CD14-positive monocyte (primary cell): ENCODE results near the gene JAML. TPM values are rescaled to one million over a fixed set of nuclear protein-coding genes. Genes with fewer than 3 reads are reported as not detected.

Experiments
- DNase-seq, 3 donors: peaks; one replicate each; pipeline ENCODE4 v3.0.0-alpha.2; 2011 to 2022
- H2AFZ ChIP-seq: 2 replicates; pipeline ENCODE4 v1.6.0; 2012; ENCODE audit warnings: mild to moderate bottlenecking, low read depth, low read length, inconsistent platforms; ENCODE audit not compliant: insufficient read depth, poor library complexity, severe bottlenecking
- H3K27ac ChIP-seq, 2 donors: 1 replicate in 1 of 2; 2 replicates in 1 of 2; pipeline ENCODE4 v1.5.1; 2012 to 2013; ENCODE audit warnings: low read length in 2 of 2, control low read depth in 1 of 2, inconsistent platforms in 1 of 2, low read depth in 1 of 2, mild to moderate bottlenecking in 1 of 2
- H3K27me3 ChIP-seq, 2 donors: one replicate each; pipeline versions ENCODE4 v1.6.0 to v1.6.1; 2011 to 2013; ENCODE audit warnings: low read length in 2 of 2; ENCODE audit not compliant: control insufficient read depth in 2 of 2, insufficient read depth in 2 of 2
- H3K36me3 ChIP-seq, 2 donors: replicated peaks in 1 of 2; 1 replicate in 1 of 2; 2 replicates in 1 of 2; pipeline versions ENCODE4 v1.5.1 to v1.6.1; 2012 to 2013; ENCODE audit warnings: low read length in 2 of 2, control low read depth in 1 of 2, inconsistent platforms in 1 of 2, mild to moderate bottlenecking in 1 of 2; ENCODE audit not compliant: insufficient read depth in 2 of 2, control insufficient read depth in 1 of 2
- H3K4me1 ChIP-seq, 2 donors: 1 replicate in 1 of 2; 2 replicates in 1 of 2; pipeline versions ENCODE4 v1.5.1 to v1.6.1; 2012 to 2013; ENCODE audit warnings: low read length in 2 of 2, control low read depth in 1 of 2, inconsistent platforms in 1 of 2, mild to moderate bottlenecking in 1 of 2, moderate library complexity in 1 of 2; ENCODE audit not compliant: insufficient read depth in 2 of 2, control insufficient read depth in 1 of 2
- H3K4me2 ChIP-seq: replicated peaks from 2 replicates; pipeline ENCODE3; 2012; ENCODE audit warnings: low read length, moderate library complexity, mild to moderate bottlenecking; ENCODE audit not compliant: poor library complexity, severe bottlenecking; ENCODE audit errors: extremely low read depth
- H3K4me3 ChIP-seq, 3 experiments: fragments of 200-600 bp in 1 of 3; sonication (generic) in 1 of 3; replicated peaks in 1 of 3; 1 replicate in 2 of 3; 2 replicates in 1 of 3; pipeline ENCODE4 v1.5.1; 2011 to 2013; ENCODE audit warnings: low read length in 3 of 3, mild to moderate bottlenecking in 3 of 3, control low read depth in 2 of 3, low read depth in 2 of 3, inconsistent platforms in 1 of 3, moderate library complexity in 1 of 3
- H3K79me2 ChIP-seq: 2 replicates; pipeline ENCODE4 v1.6.0; 2012; ENCODE audit warnings: mild to moderate bottlenecking, control low read depth, inconsistent platforms, low read length, moderate library complexity; ENCODE audit not compliant: insufficient read depth
- H3K9ac ChIP-seq: 2 replicates; pipeline ENCODE4 v1.6.0; 2017; ENCODE audit warnings: low read length, mild to moderate bottlenecking; ENCODE audit not compliant: insufficient read depth, poor library complexity, severe bottlenecking
- H3K9me3 ChIP-seq, 2 donors: replicated peaks in 1 of 2; 1 replicate in 1 of 2; 2 replicates in 1 of 2; pipeline versions ENCODE4 v1.5.1 to v1.6.1; 2012 to 2013; ENCODE audit warnings: low read length in 2 of 2, control low read depth in 1 of 2; ENCODE audit not compliant: control insufficient read depth in 1 of 2, insufficient read depth in 1 of 2
- H4K20me1 ChIP-seq: 2 replicates; pipeline ENCODE4 v1.6.0; 2012; ENCODE audit warnings: mild to moderate bottlenecking, low read length, control low read depth, moderate library complexity; ENCODE audit not compliant: insufficient read depth
- H3K27ac Mint-ChIP-seq, 7 donors: one replicate each; pipeline ENCODE4 v1.8.0; 2020; ENCODE audit warnings: mild to moderate bottlenecking in 7 of 7, mixed read lengths in 7 of 7, moderate library complexity in 6 of 7, inconsistent platforms in 2 of 7
- H3K27me3 Mint-ChIP-seq, 3 donors: one replicate each; pipeline ENCODE4 v1.8.0; 2021 to 2022; ENCODE audit warnings: low read depth in 3 of 3, mild to moderate bottlenecking in 3 of 3, mixed read lengths in 3 of 3, moderate library complexity in 3 of 3, inconsistent platforms in 1 of 3
- H3K36me3 Mint-ChIP-seq, 2 donors: one replicate each; pipeline ENCODE4 v1.8.0; 2020; ENCODE audit warnings: mixed read lengths in 2 of 2, inconsistent platforms in 1 of 2, mild to moderate bottlenecking in 1 of 2
- H3K4me1 Mint-ChIP-seq: one replicate; pipeline ENCODE4 v1.8.0; 2020; ENCODE audit warnings: mild to moderate bottlenecking, mixed read lengths
- H3K4me3 Mint-ChIP-seq, 2 donors: one replicate each; pipeline ENCODE4 v1.8.0; 2020; ENCODE audit warnings: mild to moderate bottlenecking in 2 of 2, mixed read lengths in 2 of 2, moderate library complexity in 1 of 2
- H3K9me3 Mint-ChIP-seq, 7 donors: one replicate each; pipeline ENCODE4 v1.8.0; 2020 to 2022; ENCODE audit warnings: mixed read lengths in 7 of 7, mild to moderate bottlenecking in 6 of 7, moderate library complexity in 6 of 7, inconsistent platforms in 2 of 7
- CTCF ChIP-seq: fragments of 200-600 bp; IDR thresholded peaks from one replicate; pipeline ENCODE4 v1.8.0; 2022; ENCODE audit warnings: antibody characterized with exemption, mild to moderate bottlenecking
- WGBS: methylation state at CpG from one replicate; pipeline ENCODE4 v1.1.5; 2013; ENCODE audit warnings: missing lambda C conversion rate; ENCODE audit not compliant: insufficient coverage; 5-methylcytosine and 5-hydroxymethylcytosine counted together
- intact Hi-C, 2 donors: fragments of 100-400 bp; cut with micrococcal nuclease; formaldehyde crosslinking; loops; one replicate each; pipeline versions ENCODE4 v1.15.0 to v1.15.1; 2023
- polyA plus RNA-seq, 3 donors: library from polyadenylated mRNA; depleted of rRNA in 1 of 3; unstranded in 2 of 3; stranded (reverse) in 1 of 3; fragments of 300-500 nt in 2 of 3; fragments of >200 nt in 1 of 3; fragmentation: Illumina TruSeq in 2 of 3; gene quantifications; 1 replicate in 2 of 3; 2 replicates in 1 of 3; pipeline ENCODE4 v1.2.3, GENCODE V29; 2012 to 2021

Gene JAML
- polyA plus RNA-seq, 3 donors, result 316 to 968 (median 748) TPM

- Histone ChIP-seq H3K4me1 (peaks cover 79 to 87% of the 10 kb centered on the region in 2 donors), H3K9ac (peak overlapping the region; percentile 29), H3K79me2 (peaks cover 96% of the 10 kb centered on the region), H2AFZ (no peak overlapping the region), H3K27ac (peak overlapping the region in 1 of 2 donors; percentile 82), H3K4me2 (peak overlapping the region; percentile 78), H3K9me3 (no peaks in the 10 kb centered on the region), H3K4me3 (peak overlapping the region; percentile 3 to 94 (median 82)), H4K20me1 (peaks cover 15% of the 10 kb centered on the region), H3K36me3 (peaks cover 3 to 41% of the 10 kb centered on the region in 2 donors), H3K27me3 (no peaks in the 10 kb centered on the region)
- 96% methylated on average over 5 of the region's 5 CpGs for WGBS
- peaks cover 53 to 64% of the 10 kb centered on the region in 2 donors for H3K36me3 Mint-ChIP-seq
- no peak for DNase-seq
- H3K4me3 Mint-ChIP-seq, result peak overlapping the region; percentile 69 to 88
- H3K9me3 Mint-ChIP-seq, result no peaks in the 10 kb centered on the region
- peak overlapping the region in 2 of 7 donors; percentile 13 to 67 for H3K27ac Mint-ChIP-seq
- H3K4me1 Mint-ChIP-seq, result peaks cover 92% of the 10 kb centered on the region
- no peak for TF ChIP-seq CTCF
- intact Hi-C loops, result no loop called here
- H3K27me3 Mint-ChIP-seq, result peaks cover 0 to 2% (median 0%) of the 10 kb centered on the region in 3 donors
Observed at GRCh38 chr11:118221419-118221818, 3.4 kb downstream of the JAML start.

GRCh38 chr11:118219732-118220131 lies 5.1 kb downstream of the JAML start:
- peaks cover 100% of the 10 kb centered on the region for H3K79me2 ChIP-seq
- no peaks in the 10 kb centered on the region for H3K27me3 ChIP-seq
- peak overlapping the region; percentile 37 for H2AFZ ChIP-seq
- TF ChIP-seq CTCF, result no peak
- peaks cover 3 to 41% of the 10 kb centered on the region in 2 donors for H3K36me3 ChIP-seq
- peak overlapping the region; percentile 69 to 88 for H3K4me3 Mint-ChIP-seq
- H3K9me3 ChIP-seq, result no peaks in the 10 kb centered on the region
- H3K27ac Mint-ChIP-seq, result peak overlapping the region; percentile 26 to 93 (median 79)
- H3K9me3 Mint-ChIP-seq, result no peaks in the 10 kb centered on the region
- H3K4me3 ChIP-seq, result peak overlapping the region; percentile 2 to 82 (median 5)
- peak overlapping the region; percentile 78 for H3K4me2 ChIP-seq
- peaks cover 0 to 2% (median 0%) of the 10 kb centered on the region in 3 donors for H3K27me3 Mint-ChIP-seq
- peaks cover 92% of the 10 kb centered on the region for H3K4me1 Mint-ChIP-seq
- peak overlapping the region; percentile 29 for H3K9ac ChIP-seq
- H3K27ac ChIP-seq, result peak overlapping the region; percentile 20 to 82
- DNase-seq, result peak in 2 of 3 donors; percentile 33 to 54
- 0% methylated on average over 1 of the region's 1 CpG for WGBS
- intact Hi-C loops, result loop anchor here in 1 of 2 donors (10.0 kb wide), 1 partner anchor 75 kb away; no protein-coding TSS in a partner anchor
- H3K4me1 ChIP-seq, result peaks cover 80 to 87% of the 10 kb centered on the region in 2 donors
- peaks cover 15% of the 10 kb centered on the region for H4K20me1 ChIP-seq
- peaks cover 60 to 72% of the 10 kb centered on the region in 2 donors for H3K36me3 Mint-ChIP-seq
